Uterus (tissue), 4 donors: ENCODE measurements around the gene TPST2. TPM values are rescaled to one million over a fixed set of nuclear protein-coding genes. Genes with fewer than 3 reads are reported as not detected.

Experiments
- DNase-seq, 2 donors: peaks; one replicate each; pipeline ENCODE4 v3.0.0-alpha.2; 2019 to 2020
- H3K27ac ChIP-seq, 2 donors: fragments of 200-600 bp; sonication (generic); 1 replicate in 1 of 2; 2 replicates in 1 of 2; pipeline ENCODE4 v1.5.1; 2016 to 2018
- H3K27me3 ChIP-seq, 2 donors: fragments of 200-600 bp; sonication (generic); one replicate each; pipeline ENCODE4 v1.5.1; 2018 to 2019; ENCODE audit warnings: control low read depth in 1 of 2
- H3K36me3 ChIP-seq, 2 donors: fragments of 200-600 bp; sonication (generic); one replicate each; pipeline ENCODE4 v1.5.1; 2019; ENCODE audit warnings: control low read depth in 1 of 2
- H3K4me1 ChIP-seq, 2 donors: fragments of 200-600 bp; sonication (generic); one replicate each; pipeline ENCODE4 v1.5.1; 2018 to 2019; ENCODE audit warnings: control low read depth in 1 of 2
- H3K4me3 ChIP-seq, 2 donors: fragments of 200-600 bp; sonication (generic); 1 replicate in 1 of 2; 2 replicates in 1 of 2; pipeline ENCODE4 v1.5.1; 2018 to 2019; ENCODE audit warnings: mild to moderate bottlenecking in 1 of 2
- H3K9me3 ChIP-seq, 2 donors: fragments of 200-600 bp; sonication (generic); one replicate each; pipeline ENCODE4 v1.5.1; 2019; ENCODE audit warnings: control low read depth in 1 of 2
- CTCF ChIP-seq, 4 experiments: fragments of 200-600 bp in 2 of 4; fragments of 450-650 bp in 2 of 4; sonication (generic) in 2 of 4; IDR thresholded peaks; one replicate each; pipeline ENCODE4 v1.5.1; 2016 to 2019; ENCODE audit warnings: antibody characterized with exemption in 4 of 4, mild to moderate bottlenecking in 2 of 4, moderate library complexity in 1 of 4
- POLR2A ChIP-seq, 2 donors: fragments of 450-650 bp; IDR thresholded peaks; one replicate each; pipeline ENCODE4 v1.6.1; 2016; ENCODE audit warnings: antibody characterized with exemption in 2 of 2, mild to moderate bottlenecking in 1 of 2, moderate library complexity in 1 of 2
- intact Hi-C: fragments of 100-400 bp; cut with DNase I; formaldehyde crosslinking; loops from one replicate; pipeline ENCODE4 v1.15.1; 2023; ENCODE audit warnings: low total_unique reads
- total RNA-seq, 4 donors: library from RNA; depleted of rRNA in 3 of 4; stranded (reverse); fragments of >200 nt in 3 of 4; gene quantifications; one replicate each; pipeline versions ENCODE4 v1.1.0 to v1.2.4, GENCODE V29; 2014 to 2023
- donor health status: DM: yes; HTN: yes; CAD: no.

Gene TPST2
- total RNA-seq, 4 donors from 2014 or later = 32.4 to 71.5 (median 43.8) TPM

DNA sequence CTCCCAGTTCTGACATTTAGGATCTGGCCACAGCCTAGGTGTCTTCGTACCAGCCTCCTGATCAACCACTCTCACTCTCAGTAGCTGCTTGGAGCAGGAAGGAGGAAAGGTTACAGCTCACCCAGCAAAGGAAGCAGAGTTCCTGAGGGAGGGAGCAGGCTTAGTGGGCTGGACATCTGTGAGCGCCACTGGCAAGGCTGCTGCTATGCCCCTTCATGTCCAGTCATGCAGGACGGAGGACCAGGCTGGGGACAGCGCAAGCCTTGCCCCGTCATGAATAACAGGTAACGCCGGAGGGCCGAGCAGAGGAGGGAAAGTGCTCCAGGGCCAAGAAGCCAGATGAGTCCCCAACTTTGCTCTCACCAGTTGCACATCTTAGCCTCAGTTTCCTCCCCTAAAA lies 25.8 kb downstream of the TPST2 start:
- Histone ChIP-seq H3K9me3 (no peaks in the 10 kb centered on the region), H3K27ac (no peak overlapping the region), H3K27me3 (no peaks in the 10 kb centered on the region), H3K4me1 (no peaks in the 10 kb centered on the region), H3K36me3 (no peaks in the 10 kb centered on the region), H3K4me3 (no peak overlapping the region)
- intact Hi-C loops = no loop called here
- no peak for TF ChIP-seq CTCF (IDR thresholded peaks at IDR 0.05)
- no peak for TF ChIP-seq POLR2A (IDR thresholded peaks at IDR 0.05)
- no peak for DNase-seq

DNA sequence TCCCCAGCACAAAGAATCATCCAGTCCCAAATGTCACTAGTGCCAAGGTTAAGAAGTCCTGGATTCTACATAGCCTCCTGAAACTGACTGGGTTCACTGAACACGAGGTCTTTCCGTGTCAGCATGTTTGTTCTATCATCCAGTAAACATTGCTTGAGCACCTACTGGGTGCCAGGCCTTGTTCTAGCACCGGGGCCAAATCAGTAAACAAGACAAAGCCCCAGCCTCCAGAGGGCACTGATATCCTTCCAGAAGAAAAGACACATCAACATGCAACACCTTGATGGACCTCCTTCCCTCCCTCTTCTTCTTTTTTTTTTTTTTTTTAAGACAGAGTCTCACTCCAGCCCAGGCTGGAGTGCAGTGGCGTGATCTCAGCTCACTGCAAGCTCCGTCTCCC lies 26.9 kb downstream of the TPST2 start:
- no peak for DNase-seq
- intact Hi-C loops = no loop called here
- H3K27me3 ChIP-seq = no peaks in the 10 kb centered on the region
- H3K27ac ChIP-seq = no peak overlapping the region
- TF ChIP-seq CTCF (IDR thresholded peaks at IDR 0.05) (no peak), POLR2A (IDR thresholded peaks at IDR 0.05) (no peak)
- no peaks in the 10 kb centered on the region for H3K9me3 ChIP-seq
- no peaks in the 10 kb centered on the region for H3K4me1 ChIP-seq
- no peaks in the 10 kb centered on the region for H3K36me3 ChIP-seq
- no peak overlapping the region for H3K4me3 ChIP-seq

DNA sequence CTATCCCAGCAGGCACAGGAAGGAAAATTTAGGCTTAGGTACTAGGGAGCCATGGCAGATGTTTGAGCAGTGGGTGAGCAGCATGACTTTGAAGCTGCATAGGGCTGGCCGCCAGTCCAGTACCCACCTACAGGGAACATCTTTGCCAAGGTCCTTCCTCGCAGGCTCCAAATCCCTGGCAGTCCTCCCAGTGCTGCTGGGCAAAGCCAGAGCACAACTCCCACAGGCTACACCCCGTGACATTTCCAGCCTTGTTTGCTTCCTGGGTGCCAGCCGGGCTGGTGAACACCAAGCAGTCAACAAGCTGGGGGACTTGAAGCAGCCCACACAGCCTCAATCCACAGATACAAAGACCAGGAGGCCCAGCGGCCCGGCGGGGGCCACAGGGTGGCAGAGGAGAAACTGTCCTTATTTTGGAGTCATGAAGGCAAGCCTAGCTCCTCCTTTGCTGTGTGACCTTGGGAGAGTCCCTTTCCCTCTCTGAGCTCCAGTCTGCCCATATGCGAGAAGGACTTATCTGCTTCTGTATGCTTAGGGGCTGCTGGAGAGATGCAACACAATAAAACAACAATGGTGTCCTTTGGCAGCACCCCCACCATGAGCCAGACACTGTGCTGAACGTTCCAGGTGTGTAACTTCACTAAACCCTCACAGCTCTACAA lies 28.0 kb downstream of the TPST2 start:
- intact Hi-C loops = no loop called here
- DNase-seq = no peak
- Histone ChIP-seq H3K4me1 (no peaks in the 10 kb centered on the region), H3K36me3 (no peaks in the 10 kb centered on the region), H3K4me3 (no peak overlapping the region), H3K9me3 (no peaks in the 10 kb centered on the region), H3K27me3 (no peaks in the 10 kb centered on the region), H3K27ac (no peak overlapping the region)
- TF ChIP-seq POLR2A (IDR thresholded peaks at IDR 0.05) = no peak
- no peak for TF ChIP-seq CTCF (IDR thresholded peaks at IDR 0.05)

DNA sequence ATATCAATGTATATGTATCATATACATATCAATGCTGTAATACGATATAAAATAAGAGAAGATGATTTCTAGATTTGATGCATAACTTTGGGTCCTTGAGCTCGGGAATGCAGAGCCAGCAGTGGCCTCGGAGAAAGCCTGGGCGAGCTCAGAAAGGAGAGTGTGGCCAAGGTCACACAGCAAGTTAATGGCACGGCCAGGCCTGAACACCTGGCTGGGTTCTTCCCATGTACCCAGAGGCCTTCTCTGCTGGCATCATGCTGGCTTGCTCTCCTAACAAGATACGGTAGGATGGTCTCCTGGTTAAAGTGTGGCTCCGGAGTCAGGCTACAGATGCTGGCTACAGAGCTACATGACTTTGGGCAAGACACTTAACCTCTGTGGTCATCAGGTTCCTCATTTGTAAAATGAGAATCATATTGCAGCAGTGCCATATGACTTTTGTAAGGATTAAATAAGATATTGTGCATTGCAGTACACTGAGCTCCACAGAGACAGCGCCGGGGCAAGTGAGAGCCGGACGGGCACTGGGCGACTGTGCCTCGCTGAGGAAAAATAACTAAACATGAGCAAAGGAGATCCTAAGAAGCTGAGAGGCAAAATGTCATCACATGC lies 29.9 kb downstream of the TPST2 start:
- Histone ChIP-seq H3K36me3 (no peaks in the 10 kb centered on the region), H3K9me3 (no peaks in the 10 kb centered on the region), H3K27ac (no peak overlapping the region), H3K4me1 (no peaks in the 10 kb centered on the region), H3K4me3 (no peak overlapping the region), H3K27me3 (no peaks in the 10 kb centered on the region)
- TF ChIP-seq CTCF (IDR thresholded peaks at IDR 0.05) (no peak), POLR2A (IDR thresholded peaks at IDR 0.05) (no peak)
- intact Hi-C loops = no loop called here
- DNase-seq = no peak

- intact Hi-C loops = no loop called here
- no peak overlapping the region for H3K4me3 ChIP-seq
- DNase-seq = no peak
- no peaks in the 10 kb centered on the region for H3K9me3 ChIP-seq
- H3K36me3 ChIP-seq = no peaks in the 10 kb centered on the region
- TF ChIP-seq POLR2A (IDR thresholded peaks at IDR 0.05) = no peak
- no peak for TF ChIP-seq CTCF (IDR thresholded peaks at IDR 0.05)
- H3K27me3 ChIP-seq = no peaks in the 10 kb centered on the region
- H3K27ac ChIP-seq = no peak overlapping the region
- H3K4me1 ChIP-seq = no peaks in the 10 kb centered on the region
Measured at GRCh38 chr22:26558248-26558895, 31.6 kb downstream of the TPST2 start.
